ENCODE results near the gene FRMD4A. TPM values are rescaled to one million over a fixed set of nuclear protein-coding genes. Genes with fewer than 3 reads are reported as not detected.

FRMD4A gene
- total RNA-seq, 4 donors from 2014 or later = 5.6 to 34.1 (median 19.4) TPM

- no peaks in the 10 kb centered on the region for H3K27me3 ChIP-seq
- intact Hi-C loops (cut with DNase I; ENCODE audit: low total_unique reads) = no loop called here
- TF ChIP-seq POLR2A (IDR thresholded peaks at IDR 0.05) (no peak), CTCF (IDR thresholded peaks at IDR 0.05) (no peak)
- no peak overlapping the region for H3K27ac ChIP-seq
- no peak for DNase-seq
- H3K4me3 ChIP-seq = no peak overlapping the region
- H3K36me3 ChIP-seq = no peaks in the 10 kb centered on the region
- no peaks in the 10 kb centered on the region for H3K9me3 ChIP-seq
- no peaks in the 10 kb centered on the region for H3K4me1 ChIP-seq
These were observed 306.2 kb downstream of the FRMD4A start for GRCh38 chr10:14024329-14025202.

- Histone ChIP-seq H3K27ac (no peak overlapping the region), H3K36me3 (no peaks in the 10 kb centered on the region), H3K4me1 (no peaks in the 10 kb centered on the region), H3K9me3 (no peaks in the 10 kb centered on the region), H3K4me3 (no peak overlapping the region), H3K27me3 (no peaks in the 10 kb centered on the region)
- intact Hi-C loops (cut with DNase I; ENCODE audit: low total_unique reads) = no loop called here
- DNase-seq = no peak
- no peak for TF ChIP-seq CTCF (IDR thresholded peaks at IDR 0.05)
- no peak for TF ChIP-seq POLR2A (IDR thresholded peaks at IDR 0.05)
These were observed 306.9 kb downstream of the FRMD4A start for GRCh38 chr10:14023673-14024328.

DNA sequence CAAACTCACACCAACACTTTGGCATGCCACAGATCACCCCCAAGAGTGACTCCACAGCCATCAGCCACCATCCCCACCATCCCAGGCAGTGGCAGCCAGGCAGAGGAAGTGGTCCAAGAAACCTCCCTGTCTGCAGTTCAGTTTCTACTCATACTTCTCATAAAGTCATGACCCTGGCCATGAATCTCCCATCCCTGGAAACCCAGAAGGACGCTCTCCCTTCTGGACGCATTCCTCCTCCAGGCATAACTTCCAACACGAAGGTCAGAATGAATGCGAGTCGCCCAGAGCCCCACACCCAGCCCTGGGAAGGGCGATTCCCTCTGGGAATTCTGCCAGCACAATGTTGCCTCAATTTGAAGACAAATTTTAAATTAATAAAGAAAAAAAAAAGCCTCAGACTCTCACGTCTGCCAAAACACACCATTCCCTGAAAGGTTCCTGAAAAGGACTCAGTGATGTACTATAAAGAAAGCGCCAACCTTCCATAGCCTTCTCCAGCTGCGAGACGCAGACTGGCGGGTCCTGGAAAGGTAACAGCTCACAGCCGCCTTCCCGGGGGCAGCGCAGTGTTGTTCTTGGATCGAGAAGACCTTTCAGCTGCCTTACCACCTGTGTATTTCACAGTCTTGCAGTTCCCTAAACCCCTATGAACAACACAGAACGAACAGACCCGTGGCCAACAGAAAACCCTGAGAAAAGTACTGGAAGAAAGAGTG is 307.6 kb downstream of the FRMD4A start:
- no peaks in the 10 kb centered on the region for H3K27me3 ChIP-seq
- DNase-seq = no peak
- H3K36me3 ChIP-seq = no peaks in the 10 kb centered on the region
- no peaks in the 10 kb centered on the region for H3K9me3 ChIP-seq
- intact Hi-C loops (cut with DNase I; ENCODE audit: low total_unique reads) = no loop called here
- no peak overlapping the region for H3K4me3 ChIP-seq
- TF ChIP-seq CTCF (IDR thresholded peaks at IDR 0.05) (no peak), POLR2A (IDR thresholded peaks at IDR 0.05) (no peak)
- no peak overlapping the region for H3K27ac ChIP-seq
- H3K4me1 ChIP-seq = no peaks in the 10 kb centered on the region

DNA sequence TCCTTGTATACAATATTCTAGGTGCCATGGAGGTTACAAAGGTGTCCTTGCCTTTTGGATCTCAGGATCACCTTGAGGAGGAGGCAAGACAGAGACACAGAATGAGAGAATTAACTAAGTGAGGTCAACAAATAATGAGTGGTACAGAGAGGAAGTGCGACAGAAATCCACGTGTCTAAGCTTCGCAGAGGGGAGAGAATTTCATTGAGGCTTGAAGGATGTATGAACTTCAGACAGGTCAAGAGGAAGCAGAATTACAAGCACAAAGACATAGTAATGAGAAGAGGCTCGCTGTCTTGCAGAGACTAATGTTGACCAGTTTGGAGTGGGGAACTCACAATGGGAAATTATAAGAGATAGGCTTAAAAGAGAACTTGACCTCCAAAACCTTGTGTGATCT is 308.7 kb downstream of the FRMD4A start:
- Histone ChIP-seq H3K4me3 (no peak overlapping the region), H3K27me3 (no peaks in the 10 kb centered on the region), H3K27ac (no peak overlapping the region), H3K9me3 (no peaks in the 10 kb centered on the region), H3K4me1 (no peaks in the 10 kb centered on the region), H3K36me3 (no peaks in the 10 kb centered on the region)
- intact Hi-C loops (cut with DNase I; ENCODE audit: low total_unique reads) = no loop called here
- no peak for DNase-seq
- TF ChIP-seq POLR2A (IDR thresholded peaks at IDR 0.05) = no peak
- no peak for TF ChIP-seq CTCF (IDR thresholded peaks at IDR 0.05)

All from uterus (tissue), 4 donors.